AG04450 (cell line): ENCODE data around the gene BRCC3. TPM values are rescaled to one million over a fixed set of nuclear protein-coding genes. Genes with fewer than 3 reads are reported as not detected.

Experiments used
- CTCF ChIA-PET: fragments of 300-600, 350-600 bp; formaldehyde crosslinking; extraction: SDS; loops from one replicate; lab custom pipeline; 2022; ENCODE audit warnings: antibody characterized with exemption, inconsistent platforms; lab: Charles Lee
- POLR2A ChIA-PET: fragments of 350-600 bp; formaldehyde crosslinking; extraction: SDS; loops from one replicate; lab custom pipeline; 2021; ENCODE audit warnings: antibody characterized with exemption, inconsistent platforms; lab: Yijun Ruan, JAX
- DNase-seq: peaks from one replicate; pipeline ENCODE4 v3.0.0-alpha.2; 2011; ENCODE audit warnings: low read depth, low spot score
- H3K27ac ChIP-seq: one replicate; pipeline ENCODE4 v1.5.1; 2012; ENCODE audit warnings: low read depth, low read length, control low read depth
- H3K27me3 ChIP-seq: one replicate; pipeline ENCODE4 v1.6.0; 2012; ENCODE audit warnings: low read length; ENCODE audit not compliant: control insufficient read depth, insufficient read depth
- H3K4me3 ChIP-seq: 2 replicates; pipeline ENCODE4 v1.5.1; 2011; ENCODE audit warnings: mild to moderate bottlenecking, low read depth, low read length, control low read depth
- H3K9me3 ChIP-seq: 2 replicates; pipeline ENCODE4 v1.5.1; 2012; ENCODE audit warnings: low read length; ENCODE audit not compliant: control insufficient read depth, insufficient read depth
- CTCF ChIP-seq: IDR thresholded peaks from 2 replicates; pipeline ENCODE4 v1.5.1; 2011; ENCODE audit warnings: low read depth, low read length, control low read depth, inconsistent platforms
- polyA plus RNA-seq: library from polyadenylated mRNA; depleted of rRNA; stranded (reverse); fragments of >200 nt; gene quantifications from 2 replicates; pipeline ENCODE4 v1.2.3, GENCODE V29; 2011

Gene BRCC3
- polyA plus RNA-seq, 1 experiment = 23.0 TPM

DNA sequence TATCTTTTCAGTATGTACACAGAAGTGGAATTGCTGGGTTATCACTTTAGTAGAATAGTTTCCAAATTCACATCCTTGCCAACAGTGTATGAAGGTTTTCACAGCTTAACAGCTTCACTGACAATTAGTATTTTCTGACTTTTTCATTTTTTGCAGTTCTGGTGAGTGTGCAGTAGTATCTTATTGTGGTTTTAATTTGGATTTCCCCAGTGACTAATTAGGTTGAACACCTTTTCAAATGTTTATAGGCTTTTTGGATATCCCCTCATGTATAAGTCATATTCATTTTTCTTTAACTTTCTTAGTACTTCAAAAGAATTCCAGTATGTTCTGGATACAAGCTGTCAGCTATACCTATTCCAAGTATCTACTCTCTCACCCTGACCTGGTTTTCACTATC, 37.1 kb downstream of the BRCC3 start:
- no peak for DNase-seq
- Histone ChIP-seq H3K27ac (no peak overlapping the region), H3K4me3 (no peak overlapping the region), H3K9me3 (no peaks in the 10 kb centered on the region), H3K27me3 (no peaks in the 10 kb centered on the region)
- TF ChIP-seq CTCF = no peak
- POLR2A ChIA-PET = no interaction called here
- CTCF ChIA-PET = interaction anchor here (0.7 to 2.0 kb wide), 3 partner anchors 14 to 44 kb away, joined by 3 to 8 read pairs (median 3); no protein-coding TSS in a partner anchor

DNA sequence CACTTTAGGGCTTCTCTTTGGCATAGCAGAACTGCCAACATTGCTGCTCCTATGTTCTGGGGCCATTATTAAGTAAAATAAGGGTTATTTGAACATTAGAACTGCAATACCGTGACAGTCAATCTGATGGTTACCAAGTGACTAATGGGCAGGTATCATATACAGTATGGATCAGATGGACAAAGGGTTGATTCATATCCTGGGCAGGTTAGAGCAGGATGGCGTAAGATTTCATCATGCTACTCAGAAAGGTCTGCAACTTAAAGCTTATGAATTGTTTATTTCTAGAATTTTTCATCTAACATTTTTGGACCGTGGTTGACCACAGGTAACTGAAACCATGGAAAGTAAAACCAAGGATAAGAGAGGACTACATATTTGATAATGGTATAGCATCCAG, 40.9 kb downstream of the BRCC3 start:
- CTCF ChIA-PET = no interaction called here
- POLR2A ChIA-PET = no interaction called here

DNA sequence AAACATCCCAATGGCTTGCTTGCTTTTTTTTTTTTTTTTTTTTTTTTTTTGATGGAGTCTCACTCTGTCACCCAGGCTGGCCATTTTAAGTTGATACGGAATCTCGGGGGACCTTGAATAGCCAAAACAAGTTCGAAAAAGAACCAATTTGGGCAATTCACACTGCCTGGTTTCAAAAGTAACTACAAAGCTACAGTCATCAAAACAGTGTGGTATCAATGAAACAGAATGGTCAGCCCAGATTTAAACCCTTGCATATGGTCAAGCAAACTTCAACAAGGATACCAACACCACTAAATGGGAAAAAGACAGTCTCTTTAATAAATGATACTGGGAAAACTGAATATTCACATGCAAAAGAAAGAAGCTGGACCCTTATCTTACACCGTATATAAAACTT, 41.8 kb downstream of the BRCC3 start:
- Histone ChIP-seq H3K27me3 (no peaks in the 10 kb centered on the region), H3K9me3 (no peaks in the 10 kb centered on the region), H3K27ac (no peak overlapping the region), H3K4me3 (no peak overlapping the region)
- ChIA-PET CTCF (interaction anchor here (0.6 kb wide), 1 partner anchor 104 kb away, joined by 3 read pairs; the partner anchor contains the start of gene VBP1), POLR2A (no interaction called here)
- TF ChIP-seq CTCF = no peak
- DNase-seq = no peak

More for the DNA sequence above, 40.9 kb downstream of the BRCC3 start:
- Histone ChIP-seq H3K4me3 (no peak overlapping the region), H3K9me3 (no peaks in the 10 kb centered on the region), H3K27ac (no peak overlapping the region), H3K27me3 (no peaks in the 10 kb centered on the region)
- no peak for DNase-seq
- no peak for TF ChIP-seq CTCF

GRCh38 chrX:155115174-155115819, 44.0 kb downstream of the BRCC3 start:
- ChIA-PET CTCF (interaction anchor here (0.8 kb wide), 1 partner anchor 21 kb away, joined by 4 read pairs; no protein-coding TSS in a partner anchor), POLR2A (no interaction called here)
- H3K4me3 ChIP-seq = no peak overlapping the region
- no peaks in the 10 kb centered on the region for H3K9me3 ChIP-seq
- no peak for TF ChIP-seq CTCF
- H3K27ac ChIP-seq = no peak overlapping the region
- no peak for DNase-seq
- H3K27me3 ChIP-seq = no peaks in the 10 kb centered on the region

GRCh38 chrX:155127465-155127864, 56.2 kb downstream of the BRCC3 start:
- Histone ChIP-seq H3K9me3 (no peaks in the 10 kb centered on the region), H3K27me3 (no peaks in the 10 kb centered on the region), H3K4me3 (no peak overlapping the region), H3K27ac (no peak overlapping the region)
- ChIA-PET CTCF (interaction anchor here (1.8 kb wide), 1 partner anchor 21 kb away, joined by 4 read pairs; no protein-coding TSS in a partner anchor), POLR2A (no interaction called here)
- DNase-seq = no peak
- TF ChIP-seq CTCF = no peak
